Natural killer cell (primary cell): ENCODE data around the gene GRK1. TPM values are rescaled to one million over a fixed set of nuclear protein-coding genes. Genes with fewer than 3 reads are reported as not detected.
A peak's percentile ranks its signal among the peaks of the same experiment; 100 is the strongest.

ENCODE experiments used
- ATAC-seq, 3 donors: fragments of 150-1000 bp in 2 of 3; fragments of 200-7000 bp in 1 of 3; cut with Tn5 transposase; 1 replicate in 1 of 3; 2 replicates in 2 of 3; pipeline ENCODE4 v1.10.0; 2021; ENCODE audit warnings: mild to moderate bottlenecking in 2 of 3, moderate library complexity in 2 of 3
- DNase-seq, 2 donors: peaks; one replicate each; pipeline versions ENCODE4 v3.0.0 to v3.0.0-alpha.2; 2013 to 2021; ENCODE audit warnings: mixed read lengths in 1 of 2
- H3K27ac ChIP-seq: one replicate; pipeline ENCODE4 v1.5.1; 2013; ENCODE audit warnings: mild to moderate bottlenecking, low read length
- H3K27me3 ChIP-seq: one replicate; pipeline ENCODE4 v1.6.1; 2013; ENCODE audit warnings: low read length; ENCODE audit not compliant: control insufficient read depth, insufficient read depth
- H3K36me3 ChIP-seq: one replicate; pipeline ENCODE4 v1.6.1; 2013; ENCODE audit warnings: low read length; ENCODE audit not compliant: control insufficient read depth, insufficient read depth
- H3K4me1 ChIP-seq: one replicate; pipeline ENCODE4 v1.6.1; 2013; ENCODE audit warnings: low read length; ENCODE audit not compliant: control insufficient read depth, insufficient read depth
- H3K4me3 ChIP-seq: one replicate; pipeline ENCODE4 v1.5.1; 2013; ENCODE audit warnings: low read length
- H3K9me3 ChIP-seq: one replicate; pipeline ENCODE4 v1.6.1; 2013; ENCODE audit warnings: low read length; ENCODE audit not compliant: control insufficient read depth, insufficient read depth
- H3K27ac Mint-ChIP-seq, 2 donors: one replicate each; pipeline ENCODE4 v1.8.0; 2022; ENCODE audit warnings: mild to moderate bottlenecking in 2 of 2, mixed read lengths in 2 of 2, moderate library complexity in 1 of 2
- H3K27me3 Mint-ChIP-seq, 2 donors: one replicate each; pipeline ENCODE4 v1.8.0; 2022; ENCODE audit warnings: low read depth in 2 of 2, mixed read lengths in 2 of 2
- H3K36me3 Mint-ChIP-seq: one replicate; pipeline ENCODE4 v1.8.0; 2022; ENCODE audit warnings: mixed read lengths
- H3K4me1 Mint-ChIP-seq, 2 donors: one replicate each; pipeline ENCODE4 v1.8.0; 2022; ENCODE audit warnings: mixed read lengths in 2 of 2
- H3K4me3 Mint-ChIP-seq: one replicate; pipeline ENCODE4 v1.8.0; 2022; ENCODE audit warnings: mild to moderate bottlenecking, moderate library complexity, mixed read lengths
- H3K9me3 Mint-ChIP-seq, 2 donors: one replicate each; pipeline ENCODE4 v1.8.0; 2022; ENCODE audit warnings: mixed read lengths in 2 of 2
- CTCF ChIP-seq: fragments of 200-600 bp; IDR thresholded peaks from one replicate; pipeline ENCODE4 v1.8.0; 2022; ENCODE audit warnings: antibody characterized with exemption
- WGBS: methylation state at CpG from one replicate; pipeline ENCODE4 v1.1.7; 2013; ENCODE audit warnings: missing lambda C conversion rate; ENCODE audit not compliant: insufficient coverage; 5-methylcytosine and 5-hydroxymethylcytosine counted together
- intact Hi-C: fragments of 100-400 bp; cut with micrococcal nuclease; formaldehyde crosslinking; loops from one replicate; pipeline ENCODE4 v1.14.2; 2022
- total RNA-seq, 4 donors: library from RNA; stranded (reverse); fragments of 120-200 nt in 1 of 4; gene quantifications; one replicate each; pipeline versions ENCODE4 v1.2.3 to v1.2.4, GENCODE V29; 2013 to 2022

GRK1 gene
- total RNA-seq, 3 donors from 2014 or later (not counting 1 experiment from before 2014, with no cell fraction given) = not detected

- WGBS = 97% methylated on average over 7 of the region's 7 CpGs
- Histone ChIP-seq H3K4me3 (no peak overlapping the region), H3K27me3 (no peaks in the 10 kb centered on the region), H3K36me3 (peaks cover 37% of the 10 kb centered on the region), H3K4me1 (no peaks in the 10 kb centered on the region), H3K9me3 (no peaks in the 10 kb centered on the region), H3K27ac (no peak overlapping the region)
- no peak overlapping the region for H3K27ac Mint-ChIP-seq
- TF ChIP-seq CTCF = no peak
- no peaks in the 10 kb centered on the region for H3K36me3 Mint-ChIP-seq
- intact Hi-C loops = no loop called here
- no peaks in the 10 kb centered on the region for H3K27me3 Mint-ChIP-seq
- no peak for DNase-seq
- H3K4me1 Mint-ChIP-seq = no peaks in the 10 kb centered on the region
- no peak overlapping the region for H3K4me3 Mint-ChIP-seq
- no peak for ATAC-seq
- H3K9me3 Mint-ChIP-seq = no peaks in the 10 kb centered on the region
Observed at GRCh38 chr13:113635048-113635420, 32.0 kb upstream of the GRK1 start.

- Histone ChIP-seq H3K27me3 (no peaks in the 10 kb centered on the region), H3K27ac (no peak overlapping the region), H3K4me3 (no peak overlapping the region), H3K36me3 (peaks cover 38% of the 10 kb centered on the region), H3K4me1 (no peaks in the 10 kb centered on the region), H3K9me3 (no peaks in the 10 kb centered on the region)
- Mint-ChIP-seq H3K36me3 (no peaks in the 10 kb centered on the region), H3K27ac (no peak overlapping the region), H3K4me3 (no peak overlapping the region), H3K27me3 (no peaks in the 10 kb centered on the region), H3K9me3 (no peaks in the 10 kb centered on the region), H3K4me1 (no peaks in the 10 kb centered on the region)
- 99% methylated on average over 25 of the region's 25 CpGs for WGBS
- ATAC-seq = no peak
- DNase-seq = no peak
- intact Hi-C loops = no loop called here
- no peak for TF ChIP-seq CTCF
Observed at GRCh38 chr13:113635709-113636108, 31.3 kb upstream of the GRK1 start.

DNA sequence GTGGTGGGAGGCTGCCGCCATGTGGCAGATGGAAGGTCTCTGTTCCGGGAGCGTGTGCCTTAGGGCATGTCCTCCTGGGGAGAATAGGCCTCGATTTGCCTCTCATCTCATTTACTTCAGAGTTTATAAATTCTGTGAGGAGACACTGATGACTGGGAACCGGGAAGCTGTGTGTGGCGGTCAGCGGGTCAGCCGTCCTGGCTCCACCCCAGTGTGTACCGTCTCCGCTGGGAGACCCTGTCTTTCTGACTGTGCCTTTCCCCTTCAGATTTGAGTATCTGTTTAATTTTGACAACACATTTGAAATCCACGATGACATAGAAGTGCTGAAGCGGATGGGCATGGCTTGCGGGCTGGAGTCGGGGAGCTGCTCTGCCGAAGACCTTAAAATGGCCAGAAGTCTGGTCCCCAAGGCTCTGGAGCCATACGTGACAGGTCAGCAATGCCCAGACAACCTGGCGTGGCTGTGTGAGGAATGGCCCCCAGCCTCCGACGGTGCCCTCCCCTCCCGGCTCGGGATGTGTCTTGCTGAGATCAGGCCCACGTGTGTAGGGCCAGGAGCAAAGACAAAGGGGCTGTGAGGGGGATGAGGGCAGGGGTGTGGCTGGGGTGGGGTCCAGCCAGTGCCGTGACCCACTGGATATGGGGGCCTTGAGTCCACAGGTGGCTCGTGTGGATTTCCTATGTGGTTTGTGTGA, 30.6 kb upstream of the GRK1 start:
- Histone ChIP-seq H3K4me3 (no peak overlapping the region), H3K9me3 (no peaks in the 10 kb centered on the region), H3K27me3 (no peaks in the 10 kb centered on the region), H3K27ac (no peak overlapping the region), H3K36me3 (peaks cover 38% of the 10 kb centered on the region), H3K4me1 (no peaks in the 10 kb centered on the region)
- Mint-ChIP-seq H3K27ac (no peak overlapping the region), H3K4me3 (no peak overlapping the region), H3K9me3 (no peaks in the 10 kb centered on the region), H3K27me3 (no peaks in the 10 kb centered on the region), H3K4me1 (no peaks in the 10 kb centered on the region), H3K36me3 (no peaks in the 10 kb centered on the region)
- ATAC-seq (no peak), DNase-seq (peak in 1 of 2 donors; percentile 4)
- no peak for TF ChIP-seq CTCF
- 95% methylated on average over 24 of the region's 24 CpGs for WGBS
- intact Hi-C loops = no loop called here
